ENCODE results near the gene CYP2A7. TPM values are rescaled to one million over a fixed set of nuclear protein-coding genes. Genes with fewer than 3 reads are reported as not detected.

CYP2A7 gene
- total and polyA plus RNA-seq, 2 donors from 2014 or later (not counting 2 experiments from before 2014, with no cell fraction given), result not detected

Other genes with a start within 250 kb of the CYP2A7 start
- 10.5 and 12.9 TPM in 2 replicates for gene NUMBL, start 191.6 kb downstream of the CYP2A7 start, total RNA-seq
- gene NUMBL, start 191.6 kb downstream of the CYP2A7 start, polyA plus RNA-seq, result 8.5 and 10.2 TPM in 2 replicates
- 20.6 and 24.9 TPM in 2 replicates for gene COQ8B, start 165.3 kb downstream of the CYP2A7 start, total RNA-seq
- gene COQ8B, start 165.3 kb downstream of the CYP2A7 start, polyA plus RNA-seq, result 22.9 and 25.9 TPM in 2 replicates
- gene ITPKC, start 165.1 kb downstream of the CYP2A7 start, total RNA-seq, result 24.1 and 35.7 TPM in 2 replicates
- 20.7 and 30.5 TPM in 2 replicates for gene ITPKC, start 165.1 kb downstream of the CYP2A7 start, polyA plus RNA-seq
- 2.1 and 2.5 TPM in 2 replicates for gene ACTMAP, start 131.8 kb downstream of the CYP2A7 start, total RNA-seq
- gene ACTMAP, start 131.8 kb downstream of the CYP2A7 start, polyA plus RNA-seq, result 4.1 and 4.9 TPM in 2 replicates
- gene SNRPA, start 131.0 kb downstream of the CYP2A7 start, total RNA-seq, result 104 and 129 TPM in 2 replicates
- 121 and 130 TPM in 2 replicates for gene SNRPA, start 131.0 kb downstream of the CYP2A7 start, polyA plus RNA-seq
- gene MIA, start 106.7 kb downstream of the CYP2A7 start, total RNA-seq, result 5.6 and 15.4 TPM in 2 replicates
- 10.0 and 23.9 TPM in 2 replicates for gene MIA, start 106.7 kb downstream of the CYP2A7 start, polyA plus RNA-seq
- 13.0 and 17.0 TPM in 2 replicates for gene RAB4B, start 104.0 kb downstream of the CYP2A7 start, total RNA-seq
- gene RAB4B, start 104.0 kb downstream of the CYP2A7 start, polyA plus RNA-seq, result 25.7 and 33.1 TPM in 2 replicates
- 81.3 and 84.6 TPM in 2 replicates for gene EGLN2, start 83.0 kb downstream of the CYP2A7 start, total RNA-seq
- 73.2 and 74.2 TPM in 2 replicates for gene EGLN2, start 83.0 kb downstream of the CYP2A7 start, polyA plus RNA-seq
- gene CYP2A6, start 31.8 kb downstream of the CYP2A7 start, total RNA-seq, result not detected in 2 replicates
- gene CYP2A6, start 31.8 kb downstream of the CYP2A7 start, polyA plus RNA-seq, result not detected in 2 replicates
- not detected in 2 replicates for gene CYP2B6, start 109.1 kb upstream of the CYP2A7 start, total RNA-seq
- gene CYP2B6, start 109.1 kb upstream of the CYP2A7 start, polyA plus RNA-seq, result not detected in 2 replicates
- gene CYP2A13, start 206.2 kb upstream of the CYP2A7 start, total RNA-seq, result not detected in 2 replicates
- not detected in 2 replicates for gene CYP2A13, start 206.2 kb upstream of the CYP2A7 start, polyA plus RNA-seq
- not detected in 2 replicates for gene CYP2F1, start 232.2 kb upstream of the CYP2A7 start, total RNA-seq
- not detected in 2 replicates for gene CYP2F1, start 232.2 kb upstream of the CYP2A7 start, polyA plus RNA-seq

Measured in foreskin keratinocyte (primary cell).